Body of pancreas (tissue), 4 donors: ENCODE data around the gene ESPL1. TPM values are rescaled to one million over a fixed set of nuclear protein-coding genes. Genes with fewer than 3 reads are reported as not detected.

Source experiments
- ATAC-seq: fragments of 150-250 bp; one replicate; pipeline ENCODE4 v1.9.1; 2016
- DNase-seq, 4 donors: peaks; one replicate each; pipeline ENCODE4 v3.0.0-alpha.2; 2019
- H3K27ac ChIP-seq, 4 donors: fragments of 200-600 bp; sonication (generic); 1 replicate in 3 of 4; 2 replicates in 1 of 4; pipeline versions ENCODE4 v1.5.1 to v1.6.1; 2016 to 2019; ENCODE audit warnings: mild to moderate bottlenecking in 1 of 4, mixed read lengths in 1 of 4, moderate library complexity in 1 of 4
- H3K27me3 ChIP-seq, 2 donors: fragments of 200-600 bp; sonication (generic); one replicate each; pipeline ENCODE4 v1.6.0; 2016; ENCODE audit warnings: mild to moderate bottlenecking in 1 of 2
- H3K36me3 ChIP-seq, 2 donors: fragments of 200-600 bp; sonication (generic); replicated peaks in 1 of 2; 2 replicates each; pipeline ENCODE4 v1.5.1; 2016; ENCODE audit warnings: low read depth in 2 of 2; ENCODE audit not compliant: insufficient read depth in 1 of 2
- H3K4me1 ChIP-seq: fragments of 200-600 bp; sonication (generic); one replicate; pipeline ENCODE4 v1.6.0; 2016
- H3K4me3 ChIP-seq, 2 donors: fragments of 200-600 bp; sonication (generic); 1 replicate in 1 of 2; 2 replicates in 1 of 2; pipeline ENCODE4 v1.5.1; 2016 to 2019
- H3K9me3 ChIP-seq, 3 donors: fragments of 200-600 bp; sonication (generic); 1 replicate in 2 of 3; 2 replicates in 1 of 3; pipeline ENCODE4 v1.5.1; 2016
- CTCF ChIP-seq, 7 experiments: fragments of 450-650 bp in 4 of 7; fragments of 200-600 bp in 3 of 7; sonication (generic) in 3 of 7; IDR thresholded peaks; one replicate each; pipeline ENCODE4 v1.5.1; 2016 to 2019; ENCODE audit warnings: antibody characterized with exemption in 7 of 7
- POLR2A ChIP-seq, 3 donors: fragments of 450-650 bp; IDR thresholded peaks; one replicate each; pipeline ENCODE4 v1.6.1; 2016; ENCODE audit warnings: antibody characterized with exemption in 3 of 3, mild to moderate bottlenecking in 2 of 3
- WGBS, 2 donors: methylation state at CpG; one replicate each; pipeline ENCODE4 v1.1.5; 2017; 5-methylcytosine and 5-hydroxymethylcytosine counted together
- intact Hi-C: fragments of 100-400 bp; cut with DNase I; formaldehyde crosslinking; loops from one replicate; pipeline ENCODE4 v1.15.1; 2023
- total RNA-seq, 2 donors: library from RNA; depleted of rRNA; stranded (reverse); fragments of >200 nt; gene quantifications; one replicate each; pipeline ENCODE4 v1.1.0, GENCODE V29; 2016

ESPL1 gene
- total RNA-seq, 2 donors from 2014 or later: not detected

GRCh38 chr12:53340398-53340797 is 72.3 kb downstream of the ESPL1 start:
- H3K4me3 ChIP-seq: no peak overlapping the region
- WGBS, 2 donors: 83 to 84% methylated on average over 6 to 8 of the region's 9 CpGs
- H3K9me3 ChIP-seq: no peaks in the 10 kb centered on the region
- ATAC-seq (no peak), DNase-seq (no peak)
- H3K36me3 ChIP-seq: no peaks in the 10 kb centered on the region
- intact Hi-C loops: no loop called here
- peaks cover 0 to 11% of the 10 kb centered on the region in 2 donors for H3K27me3 ChIP-seq
- no peak overlapping the region for H3K27ac ChIP-seq
- TF ChIP-seq POLR2A (IDR thresholded peaks at IDR 0.05) (no peak), CTCF (IDR thresholded peaks at IDR 0.05) (no peak)
- peaks cover 6% of the 10 kb centered on the region for H3K4me1 ChIP-seq

Other genes starting within 250 kb of the ESPL1 start
- 100 to 1,000 TPM in 1 of 2 donors, 10 to 100 TPM in 1; 75.5 to 113 TPM for gene TNS2, start 218.2 kb upstream of the ESPL1 start, total RNA-seq
- 10 to 100 TPM; 35.3 to 59.3 TPM for gene SPRYD3, start 188.9 kb upstream of the ESPL1 start, total RNA-seq
- gene IGFBP6, start 170.6 kb upstream of the ESPL1 start, total RNA-seq: 100 to 1,000 TPM; 154 to 204 TPM
- gene SOAT2, start 164.8 kb upstream of the ESPL1 start, total RNA-seq: not detected
- gene ZNF740, start 87.6 kb upstream of the ESPL1 start, total RNA-seq: 10 to 100 TPM; 10.1 to 21.4 TPM
- gene CSAD, start 87.4 kb upstream of the ESPL1 start, total RNA-seq: 10 to 100 TPM; 31.4 to 64.3 TPM
- gene ITGB7, start 61.0 kb upstream of the ESPL1 start, total RNA-seq: 1 to 10 TPM; 2.3 to 4.9 TPM
- 10 to 100 TPM in 1 of 2 donors, 1 to 10 TPM in 1; 9.2 to 11.7 TPM for gene RARG, start 36.1 kb upstream of the ESPL1 start, total RNA-seq
- gene PFDN5, start 27.2 kb downstream of the ESPL1 start, total RNA-seq: 100 to 1,000 TPM; 337 to 403 TPM
- 10 to 100 TPM; 25.4 to 25.7 TPM for gene MYG1, start 31.4 kb downstream of the ESPL1 start, total RNA-seq
- 10 to 100 TPM; 40.0 to 53.7 TPM for gene AAAS, start 53.3 kb downstream of the ESPL1 start, total RNA-seq
- not detected for gene SP7, start 68.1 kb downstream of the ESPL1 start, total RNA-seq
- 10 to 100 TPM; 16.8 to 24.6 TPM for gene SP1, start 111.9 kb downstream of the ESPL1 start, total RNA-seq
- gene AMHR2, start 155.6 kb downstream of the ESPL1 start, total RNA-seq: 10 to 100 TPM in 1 of 2 donors, 1 to 10 TPM in 1; 2.3 to 10.6 TPM
- 10 to 100 TPM; 18.5 to 43.8 TPM for gene PRR13, start 173.4 kb downstream of the ESPL1 start, total RNA-seq
- gene PCBP2, start 183.8 kb downstream of the ESPL1 start, total RNA-seq: 100 to 1,000 TPM; 226 to 308 TPM
- 10 to 100 TPM; 10.9 to 34.6 TPM for gene MAP3K12, start 231.2 kb downstream of the ESPL1 start, total RNA-seq
- 10 to 100 TPM; 36.6 to 66.9 TPM for gene TARBP2, start 233.0 kb downstream of the ESPL1 start, total RNA-seq
- gene NPFF, start 239.2 kb downstream of the ESPL1 start, total RNA-seq: not detected